Glutamatergic neuron (in vitro differentiated cells): Measurements from ENCODE around the gene PWWP2A. TPM values are rescaled to one million over a fixed set of nuclear protein-coding genes. Genes with fewer than 3 reads are reported as not detected.

ENCODE experiments used
- DNase-seq: peaks from one replicate; pipeline ENCODE4 v3.0.0; 2022
- H3K27ac Mint-ChIP-seq: one replicate; pipeline ENCODE4 v1.8.0; 2020; ENCODE audit warnings: mild to moderate bottlenecking, mixed read lengths, inconsistent platforms; ENCODE audit not compliant: unreplicated experiment
- H3K27me3 Mint-ChIP-seq: one replicate; pipeline ENCODE4 v1.8.0; 2020; ENCODE audit warnings: mild to moderate bottlenecking, moderate library complexity, mixed read lengths, inconsistent platforms; ENCODE audit not compliant: unreplicated experiment
- H3K36me3 Mint-ChIP-seq: one replicate; pipeline ENCODE4 v1.8.0; 2020; ENCODE audit warnings: mild to moderate bottlenecking, mixed read lengths, inconsistent platforms; ENCODE audit not compliant: unreplicated experiment
- H3K4me1 Mint-ChIP-seq: one replicate; pipeline ENCODE4 v1.8.0; 2020; ENCODE audit warnings: mild to moderate bottlenecking, low read depth, mixed read lengths, inconsistent platforms; ENCODE audit not compliant: unreplicated experiment
- H3K4me3 Mint-ChIP-seq: one replicate; pipeline ENCODE4 v1.8.0; 2020; ENCODE audit warnings: mild to moderate bottlenecking, mixed read lengths, inconsistent platforms; ENCODE audit not compliant: unreplicated experiment
- H3K9me3 Mint-ChIP-seq: one replicate; pipeline ENCODE4 v1.8.0; 2020; ENCODE audit warnings: mild to moderate bottlenecking, moderate library complexity, mixed read lengths, inconsistent platforms; ENCODE audit not compliant: unreplicated experiment
- CTCF ChIP-seq: fragments of 200-600 bp; sonication (generic); IDR thresholded peaks from one replicate; pipeline ENCODE4 v1.5.0; 2021; ENCODE audit not compliant: partially characterized antibody, unreplicated experiment
- total RNA-seq: library from RNA; stranded (reverse); fragmentation: NEBNext Ultra II Directional; extraction: Animal tissue kit (Norgen Biotek cat#: 25700); gene quantifications from one replicate; pipeline ENCODE4 v1.2.1, GENCODE V29; 2021; ENCODE audit not compliant: unreplicated experiment

PWWP2A gene
- total RNA-seq, 1 donor from 2014 or later = 75.7 TPM

- H3K4me1 Mint-ChIP-seq = no peaks in the 10 kb centered on the region
- H3K27ac Mint-ChIP-seq = no peak overlapping the region
- H3K36me3 Mint-ChIP-seq = peaks cover 4% of the 10 kb centered on the region
- no peaks in the 10 kb centered on the region for H3K9me3 Mint-ChIP-seq
- TF ChIP-seq CTCF = no peak
- DNase-seq = no peak
- peaks cover 1% of the 10 kb centered on the region for H3K27me3 Mint-ChIP-seq
- H3K4me3 Mint-ChIP-seq = no peak overlapping the region
These were observed 65.2 kb downstream of the PWWP2A start for GRCh38 chr5:160054047-160054446.

GRCh38 chr5:160049099-160049498, 70.2 kb downstream of the PWWP2A start:
- Mint-ChIP-seq H3K36me3 (no peaks in the 10 kb centered on the region), H3K27me3 (no peaks in the 10 kb centered on the region), H3K9me3 (no peaks in the 10 kb centered on the region), H3K4me1 (peaks cover 6% of the 10 kb centered on the region), H3K27ac (no peak overlapping the region), H3K4me3 (no peak overlapping the region)
- TF ChIP-seq CTCF = no peak
- DNase-seq = no peak

- H3K4me1 Mint-ChIP-seq = peaks cover 6% of the 10 kb centered on the region
- H3K4me3 Mint-ChIP-seq = no peak overlapping the region
- no peak overlapping the region for H3K27ac Mint-ChIP-seq
- no peaks in the 10 kb centered on the region for H3K36me3 Mint-ChIP-seq
- TF ChIP-seq CTCF = no peak
- no peak for DNase-seq
- no peaks in the 10 kb centered on the region for H3K9me3 Mint-ChIP-seq
- H3K27me3 Mint-ChIP-seq = no peaks in the 10 kb centered on the region
These were observed 71.1 kb downstream of the PWWP2A start for GRCh38 chr5:160048131-160048530.

- no peak for DNase-seq
These were observed 71.8 kb downstream of the PWWP2A start for GRCh38 chr5:160047423-160047822.

GRCh38 chr5:160044967-160045366, 74.3 kb downstream of the PWWP2A start:
- no peak for TF ChIP-seq CTCF
- H3K4me3 Mint-ChIP-seq = no peak overlapping the region
- DNase-seq = no peak
- no peaks in the 10 kb centered on the region for H3K27me3 Mint-ChIP-seq
- H3K36me3 Mint-ChIP-seq = no peaks in the 10 kb centered on the region
- no peak overlapping the region for H3K27ac Mint-ChIP-seq
- no peaks in the 10 kb centered on the region for H3K9me3 Mint-ChIP-seq
- H3K4me1 Mint-ChIP-seq = peaks cover 6% of the 10 kb centered on the region

More at GRCh38 chr5:160047423-160047822, 71.8 kb downstream of the PWWP2A start:
- Mint-ChIP-seq H3K4me1 (peaks cover 6% of the 10 kb centered on the region), H3K9me3 (no peaks in the 10 kb centered on the region), H3K27ac (no peak overlapping the region), H3K27me3 (no peaks in the 10 kb centered on the region), H3K4me3 (no peak overlapping the region), H3K36me3 (no peaks in the 10 kb centered on the region)
- TF ChIP-seq CTCF = no peak
